Activated CD4-positive, alpha-beta memory T cell treated with anti-CD3 and anti-CD28 coated beads for 36 hours (primary cell): ENCODE measurements around the gene ZNF136. TPM values are rescaled to one million over a fixed set of nuclear protein-coding genes. Genes with fewer than 3 reads are reported as not detected.

ENCODE experiments used
- CTCF ChIA-PET: fragments of 350-600 bp; sonication (Branson Sonifier 250); formaldehyde crosslinking; loops from one replicate; lab custom pipeline; 2021; ENCODE audit warnings: antibody characterized with exemption, inconsistent platforms; lab: Charles Lee
- POLR2A ChIA-PET: fragments of 350-600 bp; sonication (Branson Sonifier 250); formaldehyde crosslinking; loops from one replicate; lab custom pipeline; 2021; ENCODE audit warnings: antibody characterized with exemption; lab: Charles Lee
- DNase-seq: peaks from one replicate; pipeline ENCODE4 v3.0.0-alpha.2; 2020
- H3K27ac Mint-ChIP-seq: one replicate; pipeline ENCODE4 v1.8.0; 2021; ENCODE audit warnings: mixed read lengths
- H3K27me3 Mint-ChIP-seq: one replicate; pipeline ENCODE4 v1.8.0; 2021; ENCODE audit warnings: mixed read lengths
- H3K36me3 Mint-ChIP-seq: one replicate; pipeline ENCODE4 v1.8.0; 2021; ENCODE audit warnings: mixed read lengths
- H3K4me1 Mint-ChIP-seq: one replicate; pipeline ENCODE4 v1.8.0; 2021; ENCODE audit warnings: low read depth, mixed read lengths
- H3K4me3 Mint-ChIP-seq: one replicate; pipeline ENCODE4 v1.8.0; 2021; ENCODE audit warnings: mild to moderate bottlenecking, mixed read lengths
- H3K9me3 Mint-ChIP-seq: one replicate; pipeline ENCODE4 v1.8.0; 2021; ENCODE audit warnings: mixed read lengths
- intact Hi-C: fragments of 100-400 bp; cut with micrococcal nuclease; formaldehyde crosslinking; loops from one replicate; pipeline ENCODE4 v1.15.1; 2023
- total RNA-seq, 2 experiments: library from RNA; stranded (reverse); gene quantifications; one replicate each; pipeline ENCODE4 v1.2.3, GENCODE V29; 2021

Gene ZNF136
- total RNA-seq = 10 to 100 TPM in 1 of 2 experiments, 1 to 10 TPM in 1; 9.5 to 12.8 TPM

GRCh38 chr19:12162882-12163806 is at the start of gene ZNF136:
Gene ZNF136, plus strand, starts transcription at chr19:12163096. Its CDS starts 108 bp downstream, at chr19:12163204.
- H3K27ac Mint-ChIP-seq = peak within 1 kb of the TSS; percentile 94
- peaks cover 40% of the 10 kb centered on the region for H3K4me1 Mint-ChIP-seq
- intact Hi-C loops = loop anchor here (2.0 kb wide), 2 partner anchors 126 to 170 kb away; partner anchors contain the start of gene ZNF563
- DNase-seq = peak; percentile 97
- peaks cover 5% of the 10 kb centered on the region for H3K36me3 Mint-ChIP-seq
- H3K9me3 Mint-ChIP-seq = no peaks in the 10 kb centered on the region
- peak within 1 kb of the TSS; percentile 92 for H3K4me3 Mint-ChIP-seq
- ChIA-PET POLR2A (interaction anchor here (0.6 to 2.8 kb wide), 7 partner anchors 13 to 388 kb away, joined by 3 to 11 read pairs (median 3); partner anchors contain the start of genes ZNF563, ZNF564 and ZNF700), CTCF (interaction anchor here (0.7 to 2.6 kb wide), 9 partner anchors 19 to 440 kb away, joined by 3 to 14 read pairs (median 4); partner anchors contain the start of genes ZNF20 and ZNF442)
- no peaks in the 10 kb centered on the region for H3K27me3 Mint-ChIP-seq

DNA sequence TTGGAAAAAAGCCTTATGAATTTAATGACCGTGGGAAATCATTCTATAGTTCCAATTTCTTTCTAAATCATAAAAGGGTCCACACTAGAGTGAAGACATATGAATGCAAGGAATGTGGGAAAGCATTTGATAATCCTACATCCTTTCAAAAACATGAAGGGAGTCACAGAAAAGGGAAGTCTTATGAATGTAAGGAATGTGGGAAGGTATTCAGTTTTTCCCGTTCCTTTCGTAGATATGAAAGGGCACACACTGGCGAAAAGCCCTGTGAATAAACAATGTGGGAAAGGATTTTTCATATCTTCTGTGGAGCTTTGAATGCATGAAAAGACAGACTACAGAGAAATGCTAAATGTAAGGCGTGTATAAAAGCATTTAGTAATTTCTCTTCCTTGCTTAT is 49.8 kb upstream of the ZNF136 start:
- CTCF ChIA-PET = interaction anchor here (1.8 to 2.2 kb wide), 2 partner anchors 22 to 54 kb away, joined by 7 read pairs; no protein-coding TSS in a partner anchor
- Mint-ChIP-seq H3K4me1 (peaks cover 28% of the 10 kb centered on the region), H3K27ac (no peak overlapping the region), H3K36me3 (peaks cover 35% of the 10 kb centered on the region), H3K9me3 (peaks cover 33% of the 10 kb centered on the region), H3K4me3 (no peak overlapping the region), H3K27me3 (peaks cover 2% of the 10 kb centered on the region)
- POLR2A ChIA-PET = no interaction called here
- no peak for DNase-seq
- intact Hi-C loops = loop anchor here (2.0 kb wide), 1 partner anchor 48 kb away; the partner anchor contains the start of gene ZNF844

- Mint-ChIP-seq H3K9me3 (peaks cover 12% of the 10 kb centered on the region), H3K4me1 (peaks cover 19% of the 10 kb centered on the region), H3K27me3 (no peaks in the 10 kb centered on the region), H3K27ac (no peak overlapping the region), H3K36me3 (peaks cover 12% of the 10 kb centered on the region), H3K4me3 (no peak overlapping the region)
- no peak for DNase-seq
- POLR2A ChIA-PET = no interaction called here
- intact Hi-C loops = no loop called here
- CTCF ChIA-PET = no interaction called here
Observed at GRCh38 chr19:12117201-12117970, 45.5 kb upstream of the ZNF136 start.

DNA sequence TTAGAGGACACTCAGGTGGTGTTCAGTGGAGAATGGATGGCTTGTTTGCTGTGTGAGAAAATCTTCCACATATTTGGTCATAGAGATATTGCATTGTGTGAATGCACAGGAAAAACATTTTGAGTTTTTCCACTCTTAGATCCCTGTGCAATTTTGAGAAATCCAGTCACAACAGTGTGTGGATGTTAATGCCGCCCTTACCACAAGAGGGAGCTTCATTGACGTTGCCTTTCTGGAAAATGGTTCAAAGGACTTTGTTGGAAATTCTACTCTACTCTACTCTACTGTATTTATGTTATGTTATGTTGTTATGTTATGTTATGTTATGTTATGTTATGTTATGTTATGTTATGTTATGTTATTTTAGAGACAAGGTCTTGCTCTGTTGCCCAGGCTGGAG is 36.2 kb upstream of the ZNF136 start:
- peaks cover 14% of the 10 kb centered on the region for H3K36me3 Mint-ChIP-seq
- H3K4me1 Mint-ChIP-seq = no peaks in the 10 kb centered on the region
- POLR2A ChIA-PET = no interaction called here
- intact Hi-C loops = no loop called here
- DNase-seq = no peak
- no peaks in the 10 kb centered on the region for H3K27me3 Mint-ChIP-seq
- H3K9me3 Mint-ChIP-seq = peaks cover 17% of the 10 kb centered on the region
- no peak overlapping the region for H3K4me3 Mint-ChIP-seq
- CTCF ChIA-PET = interaction anchor here (0.7 to 2.3 kb wide), 13 partner anchors 9 to 391 kb away, joined by 3 to 16 read pairs (median 3); partner anchors contain the start of genes ZNF20 and ZNF491
- H3K27ac Mint-ChIP-seq = no peak overlapping the region

DNA sequence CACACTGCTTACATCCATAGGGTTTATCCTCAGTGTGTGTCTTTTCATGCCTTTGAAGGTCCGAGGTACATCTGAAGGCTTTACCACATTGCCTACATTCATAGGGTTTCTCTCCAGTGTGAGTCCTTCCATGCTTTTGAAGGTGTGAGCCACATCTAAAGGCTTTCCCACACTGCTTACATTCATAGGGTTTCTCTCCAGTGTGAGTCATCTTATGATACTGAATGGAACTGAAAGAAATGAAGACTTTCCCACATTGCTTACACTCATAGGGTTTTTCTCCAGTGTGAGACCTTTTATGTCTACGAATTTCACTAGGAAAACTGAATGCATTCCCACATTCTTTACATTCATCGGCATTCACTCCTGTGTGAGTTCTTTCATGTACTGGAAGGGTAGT is 29.8 kb upstream of the ZNF136 start:
- H3K27ac Mint-ChIP-seq = no peak overlapping the region
- peaks cover 62% of the 10 kb centered on the region for H3K36me3 Mint-ChIP-seq
- DNase-seq = no peak
- ChIA-PET CTCF (no interaction called here), POLR2A (no interaction called here)
- H3K27me3 Mint-ChIP-seq = no peaks in the 10 kb centered on the region
- H3K9me3 Mint-ChIP-seq = peaks cover 37% of the 10 kb centered on the region
- peaks cover 13% of the 10 kb centered on the region for H3K4me1 Mint-ChIP-seq
- no peak overlapping the region for H3K4me3 Mint-ChIP-seq
- intact Hi-C loops = no loop called here

DNA sequence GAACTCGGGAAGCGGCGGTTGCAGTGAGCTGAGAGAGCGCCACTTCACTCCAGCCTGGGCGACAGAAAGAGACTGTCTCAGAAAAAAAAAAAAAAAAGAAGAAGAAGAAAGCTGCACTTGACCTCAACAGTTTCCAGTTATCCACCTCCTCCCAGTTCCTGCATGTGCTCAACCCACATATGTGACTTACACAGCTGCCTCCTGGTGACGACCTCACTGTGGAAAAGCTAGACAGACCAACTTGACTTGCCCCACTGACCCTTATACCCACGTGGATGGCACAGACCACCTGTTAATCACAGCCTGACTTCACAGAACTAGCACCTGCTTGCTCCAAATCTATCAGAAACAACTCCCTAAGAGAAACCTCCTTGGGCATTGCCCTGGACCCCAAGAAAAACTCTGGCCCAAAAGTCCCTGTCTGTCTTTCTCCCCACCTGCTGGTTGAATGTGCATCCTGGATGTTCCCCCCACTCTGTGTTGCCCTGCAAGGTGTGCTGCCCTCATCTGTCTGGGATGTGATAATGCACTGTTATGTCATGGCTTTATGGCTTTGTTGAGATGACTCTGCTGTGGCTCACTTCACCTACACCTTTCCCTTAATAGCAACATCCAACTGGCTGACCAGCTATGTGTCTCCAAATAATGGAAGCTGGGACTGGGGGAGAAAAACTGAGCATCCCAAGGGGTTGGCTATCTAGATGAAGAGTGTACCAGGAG is 25.5 kb upstream of the ZNF136 start:
- ChIA-PET POLR2A (no interaction called here), CTCF (interaction anchor here (0.7 to 5.6 kb wide), 15 partner anchors 13 to 258 kb away, joined by 3 to 83 read pairs (median 4); partner anchors contain the start of genes ZNF136, ZNF442, ZNF700 and ZNF763)
- Mint-ChIP-seq H3K27me3 (no peaks in the 10 kb centered on the region), H3K4me3 (no peak overlapping the region), H3K36me3 (peaks cover 43% of the 10 kb centered on the region), H3K9me3 (peaks cover 16% of the 10 kb centered on the region), H3K4me1 (peaks cover 36% of the 10 kb centered on the region), H3K27ac (peak overlapping the region; percentile 35)
- peak; percentile 60 for DNase-seq
- intact Hi-C loops = no loop called here

DNA sequence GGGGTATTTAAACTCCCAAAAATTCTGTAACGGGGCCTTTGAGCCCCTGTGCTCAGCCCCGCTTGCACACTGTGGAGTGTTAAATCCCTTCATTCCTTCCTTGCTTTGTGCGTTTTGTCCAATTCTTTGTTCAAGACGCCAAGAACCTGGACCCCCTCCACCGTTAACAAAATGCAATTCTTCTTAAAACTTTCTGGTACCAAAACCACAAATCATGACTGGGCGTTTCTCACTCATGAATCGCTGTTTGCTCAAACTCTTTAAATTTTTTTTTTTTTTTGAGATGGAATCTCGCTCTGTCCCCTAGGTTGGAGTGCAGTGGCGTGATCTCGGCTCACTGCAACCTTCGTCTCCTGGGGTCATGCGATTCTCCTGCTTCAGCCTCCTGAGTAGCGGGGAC is 23.6 kb upstream of the ZNF136 start:
- peaks cover 25% of the 10 kb centered on the region for H3K36me3 Mint-ChIP-seq
- no peak for DNase-seq
- no peaks in the 10 kb centered on the region for H3K27me3 Mint-ChIP-seq
- ChIA-PET POLR2A (no interaction called here), CTCF (interaction anchor here (2.7 to 5.6 kb wide), 8 partner anchors 49 to 342 kb away, joined by 20 to 106 read pairs (median 48); partner anchors contain the start of genes ZNF491, ZNF700 and ZNF763)
- peak overlapping the region; percentile 93 for H3K4me3 Mint-ChIP-seq
- no peak overlapping the region for H3K27ac Mint-ChIP-seq
- peaks cover 36% of the 10 kb centered on the region for H3K4me1 Mint-ChIP-seq
- intact Hi-C loops = no loop called here
- H3K9me3 Mint-ChIP-seq = no peaks in the 10 kb centered on the region

DNA sequence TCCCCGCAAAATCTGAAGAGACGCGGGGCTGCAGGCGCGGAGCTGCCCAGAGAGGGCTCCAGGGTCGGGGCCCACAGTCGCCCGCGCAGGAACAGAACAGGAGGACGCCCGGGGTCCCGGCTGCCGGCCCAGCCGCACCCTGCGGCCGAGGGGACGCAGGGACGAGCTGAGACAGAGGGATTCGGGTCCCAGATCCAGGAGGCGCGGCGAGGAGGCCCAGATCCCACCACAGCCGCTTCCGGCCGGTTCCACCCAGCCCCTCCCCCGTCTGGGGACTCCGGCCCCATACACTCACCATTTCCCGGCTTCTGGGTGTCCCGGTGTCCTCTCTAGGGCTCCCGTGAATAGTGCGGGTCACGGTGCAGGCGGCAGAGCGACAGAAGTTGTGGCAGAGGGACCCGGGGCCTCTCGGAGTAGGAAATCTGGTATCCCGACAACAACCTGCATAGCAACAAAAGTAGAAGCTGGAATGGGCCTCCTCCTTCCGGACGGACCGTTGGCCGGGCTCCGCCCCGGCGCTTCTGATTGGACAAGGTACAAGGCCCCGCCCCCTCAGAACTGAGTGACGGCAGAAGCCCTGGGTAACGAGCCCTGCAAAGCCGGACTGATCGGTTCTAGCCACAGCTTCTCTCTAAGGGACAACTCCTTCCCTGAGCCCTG is 22.9 kb upstream of the ZNF136 start, which contains the start of gene ZNF20:
ZNF20 (minus strand) TSS at position 466 of the 660 bp plus-strand sequence; CDS start at position 298, 168 bp downstream.
- H3K4me3 Mint-ChIP-seq = peak within 1 kb of the TSS; percentile 93
- H3K36me3 Mint-ChIP-seq = peaks cover 17% of the 10 kb centered on the region
- H3K27me3 Mint-ChIP-seq = no peaks in the 10 kb centered on the region
- peaks cover 1% of the 10 kb centered on the region for H3K9me3 Mint-ChIP-seq
- CTCF ChIA-PET = interaction anchor here (0.8 to 4.8 kb wide), 19 partner anchors 9 to 343 kb away, joined by 3 to 106 read pairs (median 10); partner anchors contain the start of genes ZNF136, ZNF442, ZNF491 and ZNF625
- POLR2A ChIA-PET = interaction anchor here (0.7 to 1.5 kb wide), 7 partner anchors 44 to 215 kb away, joined by 3 to 10 read pairs (median 4); partner anchors contain the start of genes ZNF700, ZNF763 and ZNF844
- intact Hi-C loops = loop anchor here (1.0 to 2.0 kb wide), 5 partner anchors 28 to 343 kb away; partner anchors contain the start of gene ZNF844
- DNase-seq = peak; percentile 95
- H3K27ac Mint-ChIP-seq = peak within 1 kb of the TSS; percentile 70
- peaks cover 36% of the 10 kb centered on the region for H3K4me1 Mint-ChIP-seq

GRCh38 chr19:12140545-12141404 is 22.1 kb upstream of the ZNF136 start:
- H3K4me3 Mint-ChIP-seq = peak overlapping the region; percentile 93
- peaks cover 36% of the 10 kb centered on the region for H3K4me1 Mint-ChIP-seq
- intact Hi-C loops = loop anchor here (1.0 to 2.0 kb wide), 9 partner anchors 28 to 344 kb away; partner anchors contain the start of gene ZNF844
- peaks cover 9% of the 10 kb centered on the region for H3K9me3 Mint-ChIP-seq
- peaks cover 17% of the 10 kb centered on the region for H3K36me3 Mint-ChIP-seq
- peak; percentile 92 for DNase-seq
- H3K27ac Mint-ChIP-seq = peak overlapping the region; percentile 1
- no peaks in the 10 kb centered on the region for H3K27me3 Mint-ChIP-seq
- ChIA-PET CTCF (interaction anchor here (0.6 to 4.8 kb wide), 26 partner anchors 9 to 343 kb away, joined by 3 to 106 read pairs (median 6); partner anchors contain the start of genes ZNF136, ZNF442, ZNF491 and ZNF625), POLR2A (interaction anchor here (0.7 to 1.5 kb wide), 7 partner anchors 45 to 216 kb away, joined by 3 to 10 read pairs (median 4); partner anchors contain the start of genes ZNF700, ZNF763 and ZNF844)
